H9 (cell line): ENCODE data around the gene SPCS1. TPM values are rescaled to one million over a fixed set of nuclear protein-coding genes. Genes with fewer than 3 reads are reported as not detected.

Experiments used
- DNase-seq: peaks from one replicate; pipeline ENCODE4 v3.0.0-alpha.2; 2017
- H2AFZ ChIP-seq: one replicate; pipeline ENCODE4 v1.6.1; 2013; ENCODE audit warnings: mild to moderate bottlenecking, low read length, control low read depth, moderate library complexity
- H2AK5ac ChIP-seq: 2 replicates; pipeline ENCODE4 v1.6.1; 2013; ENCODE audit warnings: low read length, control low read depth, mixed read lengths; ENCODE audit not compliant: insufficient read length
- H2BK120ac ChIP-seq: one replicate; pipeline ENCODE4 v1.6.1; 2013; ENCODE audit warnings: low read depth, mild to moderate bottlenecking, low read length, control low read depth, inconsistent platforms; ENCODE audit not compliant: poor library complexity, severe bottlenecking
- H2BK12ac ChIP-seq: 2 replicates; pipeline ENCODE4 v1.6.1; 2013; ENCODE audit warnings: low read length, control low read depth, mixed read lengths, low read depth; ENCODE audit not compliant: insufficient read length
- H2BK15ac ChIP-seq: 2 replicates; pipeline ENCODE4 v1.6.1; 2013; ENCODE audit warnings: low read depth, low read length, control low read depth
- H2BK20ac ChIP-seq: one replicate; pipeline ENCODE4 v1.6.1; 2013; ENCODE audit warnings: low read depth, mild to moderate bottlenecking, low read length, control low read depth, inconsistent platforms; ENCODE audit not compliant: poor library complexity, severe bottlenecking
- H2BK5ac ChIP-seq: 2 replicates; pipeline ENCODE4 v1.6.1; 2013; ENCODE audit warnings: low read length, control low read depth, mixed read lengths; ENCODE audit not compliant: insufficient read length
- H3K14ac ChIP-seq: 2 replicates; pipeline ENCODE4 v1.6.1; 2013; ENCODE audit warnings: low read length, control low read depth; ENCODE audit not compliant: insufficient read depth
- H3K18ac ChIP-seq: 2 replicates; pipeline ENCODE4 v1.6.1; 2013; ENCODE audit warnings: low read depth, mild to moderate bottlenecking, mixed read lengths, low read length, control low read depth; ENCODE audit not compliant: insufficient read length
- H3K23ac ChIP-seq: 2 replicates; pipeline ENCODE4 v1.6.1; 2013; ENCODE audit warnings: low read length, control low read depth, mixed read lengths, low read depth; ENCODE audit not compliant: insufficient read length
- H3K23me2 ChIP-seq: 2 replicates; pipeline ENCODE4 v1.6.1; 2013; ENCODE audit warnings: low read depth, mild to moderate bottlenecking, mixed read lengths, low read length, control low read depth; ENCODE audit not compliant: insufficient read length, poor library complexity, severe bottlenecking
- H3K27ac ChIP-seq: 2 replicates; pipeline ENCODE4 v1.5.1; 2013; ENCODE audit warnings: low read length, control low read depth, mixed read lengths, low read depth; ENCODE audit not compliant: insufficient read length
- H3K27me3 ChIP-seq: 2 replicates; pipeline ENCODE4 v1.6.1; 2013; ENCODE audit warnings: low read length, control low read depth, inconsistent platforms; ENCODE audit not compliant: insufficient read depth
- H3K4ac ChIP-seq: 2 replicates; pipeline ENCODE4 v1.6.1; 2013; ENCODE audit warnings: low read depth, mild to moderate bottlenecking, control low read depth, inconsistent platforms, low read length, moderate library complexity
- H3K4me1 ChIP-seq: 2 replicates; pipeline ENCODE4 v1.6.1; 2013; ENCODE audit warnings: low read length, control low read depth, inconsistent platforms; ENCODE audit not compliant: insufficient read depth
- H3K4me2 ChIP-seq: 2 replicates; pipeline ENCODE4 v1.6.1; 2013; ENCODE audit warnings: low read length, control low read depth, mixed read lengths; ENCODE audit not compliant: insufficient read length, insufficient read depth
- H3K56ac ChIP-seq: 2 replicates; pipeline ENCODE4 v1.6.1; 2013; ENCODE audit warnings: low read depth, mild to moderate bottlenecking, mixed read lengths, low read length, control low read depth; ENCODE audit not compliant: insufficient read length
- H3K79me1 ChIP-seq: 2 replicates; pipeline ENCODE4 v1.6.1; 2013; ENCODE audit warnings: low read depth, mild to moderate bottlenecking, moderate library complexity, low read length, control low read depth, inconsistent platforms; ENCODE audit not compliant: insufficient read depth, poor library complexity, severe bottlenecking
- H3K79me2 ChIP-seq: 2 replicates; pipeline ENCODE4 v1.6.1; 2013; ENCODE audit warnings: low read length, control low read depth, inconsistent platforms; ENCODE audit not compliant: insufficient read depth
- H3K9ac ChIP-seq: 2 replicates; pipeline ENCODE4 v1.6.1; 2013; ENCODE audit warnings: low read length, control low read depth, mixed read lengths; ENCODE audit not compliant: insufficient read length; ENCODE audit errors: extremely low read depth
- H3K9me3 ChIP-seq: one replicate; pipeline ENCODE4 v1.6.1; 2013; ENCODE audit warnings: low read depth, low read length, inconsistent platforms; ENCODE audit not compliant: control insufficient read depth
- H3T11ph ChIP-seq: one replicate; pipeline ENCODE4 v1.6.1; 2013; ENCODE audit warnings: mild to moderate bottlenecking, low read length, control low read depth, inconsistent platforms
- H4K20me1 ChIP-seq: one replicate; pipeline ENCODE4 v1.6.1; 2013; ENCODE audit not compliant: control insufficient read depth, insufficient read length, insufficient read depth
- H4K5ac ChIP-seq: 2 replicates; pipeline ENCODE4 v1.6.1; 2013; ENCODE audit warnings: low read depth, mild to moderate bottlenecking, mixed read lengths, low read length, control low read depth; ENCODE audit not compliant: insufficient read length
- H4K8ac ChIP-seq: replicated peaks from 2 replicates; pipeline ENCODE4 v1.6.1; 2013; ENCODE audit warnings: low read length, control low read depth, mixed read lengths, low read depth; ENCODE audit not compliant: insufficient read length
- H4K91ac ChIP-seq: 2 replicates; pipeline ENCODE4 v1.6.1; 2013; ENCODE audit warnings: low read depth, mild to moderate bottlenecking, moderate library complexity, mixed read lengths, low read length, control low read depth; ENCODE audit not compliant: insufficient read length
- H3K27ac Mint-ChIP-seq, 3 experiments: 2 replicates in 2 of 3; 3 replicates in 1 of 3; pipeline ENCODE4 v1.8.0; 2020 to 2021; ENCODE audit warnings: mixed read lengths in 3 of 3, mild to moderate bottlenecking in 1 of 3, moderate library complexity in 1 of 3
- H3K27me3 Mint-ChIP-seq: 2 replicates; pipeline ENCODE4 v1.8.0; 2021; ENCODE audit warnings: low read depth, mild to moderate bottlenecking, moderate library complexity, mixed read lengths
- H3K36me3 Mint-ChIP-seq, 3 experiments: 2 replicates in 2 of 3; 3 replicates in 1 of 3; pipeline ENCODE4 v1.8.0; 2020 to 2021; ENCODE audit warnings: low read depth in 3 of 3, mixed read lengths in 3 of 3; ENCODE audit not compliant: insufficient read depth in 1 of 3
- H3K4me1 Mint-ChIP-seq, 2 experiments: 2 replicates each; pipeline ENCODE4 v1.8.0; 2020; ENCODE audit warnings: mixed read lengths in 2 of 2
- H3K4me3 Mint-ChIP-seq, 2 experiments: 2 replicates in 1 of 2; 3 replicates in 1 of 2; pipeline ENCODE4 v1.8.0; 2020 to 2021; ENCODE audit warnings: mild to moderate bottlenecking in 2 of 2, mixed read lengths in 2 of 2, moderate library complexity in 1 of 2
- H3K9me3 Mint-ChIP-seq, 2 experiments: 2 replicates in 1 of 2; 3 replicates in 1 of 2; pipeline ENCODE4 v1.8.0; 2020; ENCODE audit warnings: mild to moderate bottlenecking in 2 of 2, mixed read lengths in 2 of 2, moderate library complexity in 1 of 2
- WGBS: extraction: QIAGEN DNeasy Blood & Tissue Kit; methylation state at CpG from one replicate; pipeline ENCODE4 v1.1.7; 2013; ENCODE audit warnings: missing lambda C conversion rate, low lambda C conversion rate, mixed read lengths; ENCODE audit not compliant: insufficient read length; ENCODE audit errors: extremely low coverage; 5-methylcytosine and 5-hydroxymethylcytosine counted together
- total RNA-seq: library from RNA; stranded (reverse); gene quantifications from 2 replicates; pipeline ENCODE4 v1.2.1, GENCODE V29; 2021
- TF ChIP-seq, protein P1 (sequence below): fragments of 200-600 bp; sonication (generic); conservative IDR thresholded peaks from 3 replicates; pipeline ENCODE4 v1.8.0; 2021; ENCODE audit warnings: antibody characterized with exemption, mild to moderate bottlenecking

SPCS1 gene
- total RNA-seq, 1 experiment from 2014 or later, result 106 TPM

DNA sequence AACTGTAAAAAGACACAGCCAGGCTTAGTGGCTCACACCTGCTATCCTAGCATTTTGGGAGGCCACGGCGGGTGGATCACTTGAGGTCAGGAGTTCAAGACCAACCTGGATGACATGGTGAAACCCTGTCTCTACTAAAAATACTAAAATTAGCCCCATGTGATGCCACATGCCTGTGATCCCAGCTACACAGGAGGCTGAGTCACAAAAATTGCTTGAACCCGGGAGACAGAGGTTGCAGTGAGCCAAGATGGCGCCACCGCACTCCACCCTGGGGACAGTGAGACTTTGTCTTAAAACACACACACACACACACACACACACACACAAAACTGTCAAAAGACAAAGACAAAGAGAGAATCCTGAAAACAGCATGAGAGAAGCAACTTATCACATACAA is 18.0 kb downstream of the SPCS1 start:
- Histone ChIP-seq H3K14ac (no peak overlapping the region), H3K4me1 (no peaks in the 10 kb centered on the region), H2AK5ac (no peak overlapping the region), H2BK12ac (no peak overlapping the region), H2AFZ (no peak overlapping the region), H4K20me1 (no peaks in the 10 kb centered on the region), H3K4ac (no peak overlapping the region), H4K5ac (no peak overlapping the region), H3K4me2 (no peak overlapping the region), H2BK5ac (no peak overlapping the region), H3K23ac (no peak overlapping the region), H3K9me3 (no peaks in the 10 kb centered on the region), H3K79me1 (no peaks in the 10 kb centered on the region), H3K79me2 (no peaks in the 10 kb centered on the region), H3K23me2 (no peaks in the 10 kb centered on the region), H3K18ac (no peak overlapping the region), H2BK120ac (no peak overlapping the region), H4K91ac (no peak overlapping the region), H2BK20ac (no peak overlapping the region), H3K27ac (no peak overlapping the region), H3T11ph (no peak overlapping the region), H2BK15ac (no peak overlapping the region), H3K56ac (no peak overlapping the region), H3K27me3 (no peaks in the 10 kb centered on the region), H4K8ac (no peak overlapping the region), H3K9ac (no peak overlapping the region)
- WGBS, result no CpG with 5 or more reads among the region's 5 CpGs
- no peaks in the 10 kb centered on the region for H3K27me3 Mint-ChIP-seq
- H3K4me3 Mint-ChIP-seq, result no peak overlapping the region
- peaks cover 14 to 19% (median 14%) of the 10 kb centered on the region in 3 experiments for H3K36me3 Mint-ChIP-seq
- no peak for DNase-seq
- TF ChIP-seq, protein P1, sequence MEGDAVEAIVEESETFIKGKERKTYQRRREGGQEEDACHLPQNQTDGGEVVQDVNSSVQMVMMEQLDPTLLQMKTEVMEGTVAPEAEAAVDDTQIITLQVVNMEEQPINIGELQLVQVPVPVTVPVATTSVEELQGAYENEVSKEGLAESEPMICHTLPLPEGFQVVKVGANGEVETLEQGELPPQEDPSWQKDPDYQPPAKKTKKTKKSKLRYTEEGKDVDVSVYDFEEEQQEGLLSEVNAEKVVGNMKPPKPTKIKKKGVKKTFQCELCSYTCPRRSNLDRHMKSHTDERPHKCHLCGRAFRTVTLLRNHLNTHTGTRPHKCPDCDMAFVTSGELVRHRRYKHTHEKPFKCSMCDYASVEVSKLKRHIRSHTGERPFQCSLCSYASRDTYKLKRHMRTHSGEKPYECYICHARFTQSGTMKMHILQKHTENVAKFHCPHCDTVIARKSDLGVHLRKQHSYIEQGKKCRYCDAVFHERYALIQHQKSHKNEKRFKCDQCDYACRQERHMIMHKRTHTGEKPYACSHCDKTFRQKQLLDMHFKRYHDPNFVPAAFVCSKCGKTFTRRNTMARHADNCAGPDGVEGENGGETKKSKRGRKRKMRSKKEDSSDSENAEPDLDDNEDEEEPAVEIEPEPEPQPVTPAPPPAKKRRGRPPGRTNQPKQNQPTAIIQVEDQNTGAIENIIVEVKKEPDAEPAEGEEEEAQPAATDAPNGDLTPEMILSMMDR, result no peak
- H3K27ac Mint-ChIP-seq, result no peak overlapping the region; a peak in 1 of 7 replicates
- H3K4me1 Mint-ChIP-seq, result no peaks in the 10 kb centered on the region
- H3K9me3 Mint-ChIP-seq, result peaks cover 5 to 8% of the 10 kb centered on the region in 2 experiments
